ENCODE measurements around the gene SORCS1.
"Not testable (repeated sequence)": the region's sequence is repeated elsewhere in the genome, so short reads cannot be mapped to it uniquely, and the experiment has no call there.

Gene SORCS1

DNA sequence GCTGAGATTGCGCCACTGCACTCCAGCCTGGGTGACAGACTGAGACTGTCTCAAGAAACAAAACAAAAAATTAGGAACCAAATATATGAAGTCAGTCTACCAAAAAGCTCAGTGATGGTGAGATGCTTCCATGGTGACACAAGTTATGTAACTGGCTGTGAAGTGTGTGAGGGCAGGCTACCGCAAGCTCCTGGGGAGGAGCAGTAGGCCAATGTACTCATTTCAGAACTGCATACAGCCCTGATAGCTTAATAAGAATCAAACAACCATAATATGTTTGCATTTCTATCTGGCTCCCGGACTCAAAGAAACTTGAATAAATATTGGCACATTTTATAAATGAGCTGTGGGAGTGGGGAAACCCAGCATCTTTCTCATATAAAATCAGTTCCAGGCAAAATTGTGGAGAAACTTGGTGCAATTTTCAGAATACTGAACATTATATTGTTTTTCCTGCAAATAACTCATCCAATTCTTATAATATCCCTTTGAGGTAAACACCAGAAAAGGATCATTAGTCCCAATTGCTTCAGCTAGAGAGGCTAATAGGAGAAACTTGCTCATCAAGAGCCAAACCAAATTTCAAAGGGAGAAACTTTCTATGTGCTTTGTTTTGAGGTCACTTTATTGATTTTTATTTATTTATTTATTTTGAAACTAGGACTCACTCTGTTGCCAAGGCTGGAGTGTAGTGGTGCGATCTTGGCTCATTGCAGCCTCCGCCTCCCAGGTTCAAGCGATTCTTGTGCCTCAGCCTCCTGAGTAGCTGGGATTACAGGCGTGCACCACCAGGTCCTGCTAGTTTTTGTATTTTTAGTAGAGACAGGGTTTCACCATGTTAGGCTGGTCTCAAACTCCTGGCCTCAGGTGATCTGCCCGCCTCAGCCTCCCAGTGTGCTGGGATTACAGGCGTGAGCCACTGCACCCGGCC, 127.0 kb downstream of the SORCS1 start:
- DNase-seq, result no peak

DNA sequence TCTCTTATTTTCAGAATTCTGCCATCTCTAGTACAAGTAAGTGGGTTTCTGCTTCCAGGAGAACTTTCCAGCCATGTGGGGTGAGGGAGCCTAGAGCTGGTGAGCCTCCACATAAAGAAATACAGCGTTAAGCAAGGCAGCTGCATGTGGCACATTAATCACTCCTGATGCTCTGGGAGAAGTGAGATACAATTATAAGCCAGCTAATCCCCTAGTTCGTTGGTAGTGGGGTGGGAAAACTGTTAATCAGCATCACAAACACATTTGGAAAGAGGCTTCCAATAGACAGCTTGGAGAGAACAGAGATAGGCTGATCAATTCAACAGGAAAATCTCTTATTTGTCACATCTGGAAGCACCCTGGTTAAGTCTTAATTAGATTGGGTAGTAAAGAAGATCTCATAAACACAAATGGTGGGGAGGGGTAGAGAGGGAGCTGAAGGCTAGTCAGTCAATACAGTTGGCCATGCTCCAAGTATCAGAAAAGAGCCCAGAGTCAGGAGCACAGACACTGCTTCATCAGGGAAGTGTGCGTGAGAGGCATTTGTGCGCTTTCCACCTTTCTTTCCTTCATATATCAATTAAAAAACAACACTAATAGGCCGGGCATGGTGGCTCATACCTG, 130.6 kb downstream of the SORCS1 start:
- no peak for DNase-seq

DNA sequence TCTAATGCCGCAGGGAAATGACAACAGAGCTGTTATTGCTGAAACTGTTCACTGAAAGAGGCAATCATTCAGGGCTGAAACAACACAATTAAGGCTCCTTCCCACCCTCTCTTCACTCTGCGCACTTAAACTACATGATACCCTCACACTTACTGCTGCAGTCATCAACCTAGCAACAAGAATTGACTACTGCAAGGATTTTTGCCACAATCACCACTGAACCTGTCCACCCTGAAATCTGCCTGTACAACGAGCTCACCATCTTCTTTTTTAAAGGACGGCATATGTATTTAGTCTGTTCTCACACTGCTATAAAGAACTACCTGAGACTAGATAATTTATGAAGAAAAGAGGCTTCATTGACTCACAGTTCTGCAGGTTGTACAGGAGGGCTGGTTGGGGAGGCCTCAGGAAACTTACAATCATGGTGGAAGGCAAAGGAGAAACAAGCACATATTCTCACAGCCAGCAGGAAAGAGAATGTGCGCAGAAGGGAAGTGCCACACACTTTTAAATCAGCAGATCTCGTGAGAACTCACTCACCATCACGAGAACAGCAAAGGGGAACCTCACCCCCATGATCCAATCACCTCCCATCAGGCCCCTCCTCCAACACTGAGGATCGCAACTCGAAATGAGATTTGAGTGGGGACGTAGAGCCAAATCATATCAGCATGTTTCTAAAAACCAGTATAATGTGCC, 131.7 kb downstream of the SORCS1 start:
- DNase-seq, result no peak

DNA sequence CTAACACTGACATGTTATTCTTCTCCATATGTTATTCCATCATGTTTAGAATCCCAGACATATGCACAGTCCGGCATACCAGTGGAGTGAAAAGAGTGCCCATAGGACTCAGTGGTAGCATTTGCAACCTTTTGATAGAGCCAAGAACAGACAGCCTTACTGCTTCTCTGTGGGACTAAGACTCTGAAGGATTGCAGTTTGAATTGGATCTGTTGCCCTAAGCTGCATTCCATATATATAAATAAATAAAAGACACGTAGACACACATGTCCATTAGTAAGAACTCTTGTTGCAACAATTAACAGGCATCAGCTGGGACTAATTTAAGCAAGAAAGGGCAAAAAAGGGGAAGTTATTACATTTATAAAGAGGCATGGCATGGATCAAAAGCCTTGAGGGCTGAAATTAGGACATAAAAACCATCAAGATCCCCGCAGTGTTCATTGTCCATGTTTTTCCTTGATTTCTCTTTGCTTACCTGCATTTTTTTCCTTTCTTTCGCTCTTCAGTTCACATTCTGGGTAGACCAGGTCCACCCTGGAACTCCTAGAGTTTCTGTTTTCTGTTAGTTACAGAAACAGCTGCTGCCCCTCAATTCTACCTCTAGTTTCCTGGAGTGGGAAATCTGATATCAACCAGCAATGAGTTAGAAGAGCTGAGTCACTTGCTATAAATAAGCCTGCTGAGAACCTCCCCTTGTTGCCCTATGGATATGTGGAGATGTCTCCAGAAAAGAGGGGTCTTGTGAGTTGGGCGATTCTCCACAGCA, 132.4 kb downstream of the SORCS1 start:
- no peak for DNase-seq

DNA sequence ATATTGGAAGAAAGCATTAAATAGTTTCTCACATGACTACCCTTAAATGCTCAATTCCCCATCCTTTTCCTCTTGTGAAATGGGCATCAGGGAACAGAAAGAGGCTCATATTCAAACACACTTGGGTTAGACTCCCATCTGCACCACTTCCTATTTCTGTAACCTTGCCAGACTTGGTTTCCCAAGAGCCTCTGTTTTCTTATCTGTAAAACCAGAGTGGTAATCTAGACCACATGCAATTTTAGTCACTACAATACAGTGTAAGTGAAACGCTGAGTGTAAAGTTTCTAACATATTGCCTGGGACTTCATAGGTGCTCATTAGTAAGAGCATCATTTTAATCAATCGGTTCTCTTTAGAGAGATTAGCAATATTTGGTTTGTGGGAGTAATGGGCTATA, 136.3 kb downstream of the SORCS1 start:
- DNase-seq, result no peak

DNA sequence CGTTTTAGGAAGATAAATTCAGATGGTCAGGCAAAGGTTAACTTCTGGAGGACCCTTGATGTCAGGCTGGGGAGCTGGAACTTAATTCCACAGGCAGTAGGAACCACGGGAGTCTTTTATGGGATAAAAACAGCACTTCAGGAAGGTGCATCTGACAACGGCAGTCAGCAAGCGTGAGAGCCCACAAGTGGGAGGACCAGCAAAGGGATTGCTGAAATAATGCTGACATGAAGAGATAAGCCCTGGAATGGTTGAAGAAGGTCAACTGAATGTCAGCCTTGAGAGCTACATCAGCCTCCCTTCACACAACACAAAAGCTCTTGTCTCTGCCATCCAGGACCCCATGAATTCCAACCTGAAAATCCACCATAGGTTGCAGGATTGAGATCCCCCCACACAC, 138.8 kb downstream of the SORCS1 start:
- no peak for DNase-seq

DNA sequence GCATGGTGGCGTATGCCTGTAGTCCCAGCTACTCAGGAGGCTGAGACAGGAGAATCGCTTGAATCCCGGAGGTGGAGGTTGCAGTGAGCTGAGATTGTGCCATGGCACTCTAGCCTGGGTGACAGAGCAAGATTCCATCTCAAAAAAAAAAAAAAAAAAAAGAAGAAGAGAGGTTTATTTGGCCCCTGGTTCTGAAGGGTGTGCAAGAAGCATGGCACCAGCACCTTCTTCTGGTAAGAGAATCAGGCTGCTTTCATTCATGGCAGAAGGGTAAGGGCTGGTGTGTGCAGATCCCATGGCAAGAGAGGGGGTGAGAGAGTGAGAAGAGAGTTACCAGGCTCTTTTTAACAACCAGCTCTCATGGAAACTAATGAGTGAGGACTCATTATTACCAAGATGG, 140.5 kb downstream of the SORCS1 start:
- DNase-seq, result not testable (repeated sequence)

DNA sequence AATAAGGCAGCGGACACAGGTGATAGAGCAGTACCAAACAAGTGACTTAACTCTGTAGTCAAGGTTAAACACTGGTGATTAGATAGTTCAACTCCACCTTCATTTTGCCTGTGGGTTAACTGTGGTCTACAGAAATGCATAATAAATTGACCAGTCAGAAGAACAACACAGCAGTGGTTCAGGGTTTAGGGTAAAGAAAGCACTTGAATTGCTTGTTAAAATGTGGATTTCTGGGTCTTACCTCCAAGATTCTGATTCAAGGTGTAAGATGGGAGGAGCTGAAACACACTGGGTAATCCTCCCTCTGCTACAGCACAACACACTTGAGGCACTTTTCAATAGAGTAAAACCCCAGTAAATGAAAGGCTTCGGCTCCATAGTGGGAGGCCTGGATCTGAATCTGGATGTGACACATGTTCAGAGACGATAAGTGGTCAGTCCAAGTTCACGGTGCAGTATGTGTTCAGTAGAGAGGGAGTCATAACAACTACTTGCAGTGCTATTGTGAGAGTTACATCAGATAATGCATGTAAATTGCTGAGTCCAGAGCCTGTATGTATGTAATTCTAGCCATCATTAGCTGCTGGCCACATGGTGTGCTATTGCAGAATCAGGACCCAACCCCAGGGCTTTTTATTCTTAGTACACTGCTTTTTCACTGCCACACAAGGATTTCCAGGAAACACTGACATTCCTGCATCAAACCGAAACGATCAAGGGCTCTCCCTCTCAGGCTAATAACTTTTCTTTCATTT, 141.7 kb downstream of the SORCS1 start:
- no peak for DNase-seq

DNA sequence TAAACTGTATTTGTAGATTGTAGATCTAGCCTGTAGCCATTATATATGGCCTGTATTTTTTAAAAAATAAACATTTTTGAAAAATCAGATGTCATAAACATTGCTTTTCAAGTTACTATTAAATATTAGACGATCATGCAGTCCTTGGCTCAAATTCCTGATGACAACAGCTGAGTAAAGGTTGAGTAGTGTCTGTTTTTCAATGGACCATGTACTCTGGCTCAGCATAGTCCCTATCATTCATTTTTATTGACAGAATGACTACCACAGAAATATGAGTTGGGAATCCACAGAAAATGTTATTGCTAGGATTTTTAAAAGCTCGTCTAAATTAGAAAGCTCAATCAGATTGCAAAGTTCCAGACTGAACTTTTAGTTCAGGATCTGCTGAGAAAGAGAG, 145.4 kb downstream of the SORCS1 start:
- DNase-seq, result no peak

DNA sequence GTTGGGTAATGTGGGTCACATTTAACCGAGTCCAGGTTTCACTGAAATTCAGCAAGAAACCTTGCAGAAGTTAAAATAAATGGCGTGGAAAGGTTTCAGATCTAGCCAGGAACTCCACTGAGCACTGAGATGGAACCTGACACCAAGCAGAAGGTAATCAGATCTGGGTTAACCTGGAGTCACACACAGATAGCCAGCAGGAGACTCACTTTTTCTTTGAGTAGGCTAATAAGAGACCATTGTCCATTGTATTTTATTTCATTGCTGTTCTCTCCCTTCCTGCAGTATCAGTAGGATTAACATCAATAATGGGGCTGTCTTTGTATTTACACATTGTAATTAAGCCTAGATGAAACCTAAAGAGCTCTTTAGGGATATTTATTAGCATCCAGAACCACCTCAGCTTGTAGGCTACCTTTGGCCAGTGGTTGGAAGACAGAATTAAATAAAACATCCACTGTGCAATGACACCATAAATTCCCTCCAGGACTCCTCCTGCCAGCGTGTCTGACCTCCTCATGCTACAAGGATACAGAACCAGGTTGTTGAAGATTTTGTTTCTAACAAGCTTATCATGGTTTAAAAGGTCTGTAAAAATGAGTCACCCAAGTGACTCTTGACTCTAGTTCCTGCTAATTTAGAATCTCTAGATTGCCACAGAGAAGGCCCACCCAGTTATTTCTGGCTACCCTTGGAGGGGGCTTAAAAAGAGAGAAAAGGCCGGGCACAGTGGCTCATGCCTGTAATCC, 151.1 kb downstream of the SORCS1 start:
- DNase-seq, result no peak

DNA sequence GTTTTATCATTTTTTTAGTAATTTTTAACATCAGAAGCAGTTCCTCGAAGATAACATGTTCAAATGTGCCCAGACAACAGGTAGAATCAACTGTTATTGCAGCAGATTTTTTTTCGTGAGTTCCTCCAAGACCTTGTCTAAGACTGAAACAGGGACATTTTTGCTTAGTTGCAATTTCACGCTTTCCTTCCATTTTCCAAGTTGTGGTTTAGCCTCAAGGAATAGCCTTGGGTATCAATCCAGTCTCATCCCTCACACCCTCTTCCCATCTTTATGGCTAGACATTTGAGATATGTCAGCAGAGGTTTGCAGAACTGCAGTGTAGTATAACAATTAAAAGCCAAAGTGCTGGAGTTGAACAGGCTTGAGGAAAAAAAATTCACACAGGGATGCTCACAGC, 152.5 kb downstream of the SORCS1 start:
- DNase-seq, result no peak

DNA sequence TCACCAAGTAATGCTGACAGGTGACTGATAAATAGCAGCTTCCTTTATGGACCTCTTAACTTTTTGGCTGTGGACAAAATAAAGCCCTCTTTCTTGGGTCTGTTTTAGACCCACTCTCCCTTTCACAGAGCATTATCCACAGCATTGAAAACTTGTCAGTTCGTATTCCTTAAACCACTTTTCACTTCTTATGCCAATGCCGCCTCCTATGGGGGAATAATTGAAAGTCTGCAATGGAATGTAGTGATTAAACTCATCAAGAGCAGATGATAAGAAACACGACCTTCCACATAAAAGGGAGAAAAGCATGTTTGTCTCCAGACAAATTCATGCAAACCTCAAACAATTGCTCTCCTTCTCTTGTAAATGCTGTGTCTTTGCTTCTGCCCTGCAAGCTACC, 153.4 kb downstream of the SORCS1 start:
- DNase-seq, result no peak

DNA sequence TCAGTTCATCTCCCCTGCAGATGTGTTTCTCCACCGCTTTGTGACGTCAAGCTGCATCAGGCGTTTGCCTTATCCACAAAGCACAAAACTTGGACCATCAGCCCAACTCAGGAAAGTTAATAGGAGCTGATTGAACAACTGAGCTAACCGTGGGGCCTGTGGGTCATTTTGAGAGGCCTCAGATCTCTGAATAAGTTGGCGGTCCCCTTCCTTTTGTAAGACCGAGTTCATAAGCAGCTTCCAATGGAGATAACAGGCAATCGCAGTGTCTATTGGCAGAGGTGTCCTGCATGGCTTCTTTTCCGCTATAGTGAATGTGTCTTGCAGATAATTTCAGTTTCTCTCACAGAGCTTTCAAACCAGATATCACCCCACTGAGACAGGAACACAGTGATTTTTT, 154.0 kb downstream of the SORCS1 start:
- DNase-seq, result no peak

DNA sequence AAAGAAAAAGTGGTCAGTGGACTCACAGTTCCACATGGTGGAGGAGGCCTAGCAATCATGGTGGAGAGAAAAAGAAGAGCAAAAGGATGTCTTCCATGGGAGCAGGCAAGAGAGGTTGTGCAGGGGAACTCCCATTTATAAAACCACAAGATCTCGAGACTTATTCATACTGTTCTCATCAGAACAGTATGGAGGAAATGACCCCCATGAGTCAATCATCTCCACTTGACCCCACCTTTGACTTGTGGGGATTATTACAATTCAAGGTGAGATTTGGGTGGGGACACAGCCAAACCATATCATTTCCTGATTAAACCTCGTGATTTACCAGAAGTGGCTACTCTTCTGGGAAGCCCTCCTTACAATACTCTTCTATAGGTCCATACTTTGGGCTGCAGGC, 160.1 kb downstream of the SORCS1 start:
- no peak for DNase-seq

DNA sequence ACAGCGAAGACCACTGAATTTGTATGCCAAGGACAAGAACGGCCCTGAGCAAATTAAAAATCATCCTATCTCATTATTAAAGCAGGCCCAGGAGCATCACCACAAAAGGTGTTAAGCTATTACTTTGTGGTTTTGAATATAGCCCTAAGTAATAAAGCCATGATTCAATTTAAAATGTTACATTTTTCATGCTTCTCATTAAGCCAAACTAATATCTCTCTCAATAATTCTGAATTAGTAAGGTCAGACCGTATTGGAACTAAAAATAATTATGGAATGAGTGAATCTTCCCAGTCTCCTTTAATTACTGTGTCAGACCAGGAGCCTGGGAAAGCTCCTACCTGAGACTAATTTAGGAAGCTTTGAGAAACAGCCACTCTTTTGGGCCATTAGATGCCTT, 162.4 kb downstream of the SORCS1 start:
- no peak for DNase-seq

DNA sequence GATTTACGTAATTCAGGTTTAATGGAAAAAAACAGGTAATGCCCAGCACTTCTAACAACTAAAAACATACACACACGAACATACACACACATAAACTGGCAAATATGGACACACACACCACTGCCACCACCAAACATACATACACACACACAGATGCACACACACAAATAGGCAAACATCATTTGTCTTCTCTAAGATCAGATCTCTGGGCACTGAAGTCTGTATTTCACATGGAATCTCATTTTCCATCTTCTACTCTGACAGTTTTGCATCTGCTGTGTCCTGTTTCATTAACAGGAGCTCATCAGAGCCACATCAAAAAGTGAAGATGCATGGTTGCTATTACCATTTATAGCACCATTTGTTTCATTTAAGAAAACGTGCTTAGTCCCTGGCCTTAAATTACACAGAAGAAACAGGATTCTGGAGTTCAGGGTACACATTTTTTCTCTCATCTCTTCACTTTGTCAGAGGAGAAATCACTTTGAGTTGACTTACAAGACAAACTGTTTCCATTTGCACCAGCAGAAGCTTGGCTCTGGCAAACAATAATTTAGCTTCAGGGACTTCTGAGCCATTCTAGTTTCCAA, 165.3 kb downstream of the SORCS1 start:
- DNase-seq, result no peak

DNA sequence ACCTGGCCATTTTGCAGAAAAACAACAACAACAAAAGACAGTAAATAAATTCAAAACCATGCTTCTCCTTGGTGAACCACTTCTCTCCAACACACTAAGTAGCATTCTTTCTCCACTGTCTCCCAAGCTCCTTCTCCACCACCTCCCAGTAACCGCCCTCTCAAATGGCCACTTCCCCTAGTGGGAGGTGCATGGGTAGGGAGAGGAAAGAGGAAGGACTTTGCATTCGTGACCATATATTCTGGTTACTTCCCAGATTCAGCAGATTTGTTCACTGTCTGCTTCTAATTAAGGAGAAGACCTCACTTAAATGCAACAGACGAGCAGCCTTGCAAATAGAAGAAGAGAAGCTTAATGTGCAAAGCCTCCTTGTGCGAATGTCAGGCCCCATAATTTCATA, 166.8 kb downstream of the SORCS1 start:
- peak; percentile 4 to 9 for DNase-seq

DNA sequence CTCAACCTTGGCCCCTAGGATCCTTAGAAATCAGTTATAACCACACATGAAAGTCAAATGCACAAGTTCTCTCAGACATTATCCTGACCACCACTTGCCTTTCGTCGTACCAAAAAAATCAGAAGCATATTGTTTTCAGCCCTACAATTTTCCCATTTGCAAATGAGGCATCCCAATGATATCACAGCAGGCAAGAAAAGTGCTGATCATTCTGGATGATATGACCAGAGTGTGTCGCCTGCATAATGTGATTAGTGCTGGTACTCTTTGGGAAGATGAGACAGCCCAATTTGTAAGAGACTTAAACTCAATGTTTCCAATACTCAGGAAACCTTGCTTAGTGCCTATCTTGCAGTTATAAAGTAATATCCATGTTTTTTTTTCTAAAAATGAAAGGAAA, 168.0 kb downstream of the SORCS1 start:
- DNase-seq, result no peak

DNA sequence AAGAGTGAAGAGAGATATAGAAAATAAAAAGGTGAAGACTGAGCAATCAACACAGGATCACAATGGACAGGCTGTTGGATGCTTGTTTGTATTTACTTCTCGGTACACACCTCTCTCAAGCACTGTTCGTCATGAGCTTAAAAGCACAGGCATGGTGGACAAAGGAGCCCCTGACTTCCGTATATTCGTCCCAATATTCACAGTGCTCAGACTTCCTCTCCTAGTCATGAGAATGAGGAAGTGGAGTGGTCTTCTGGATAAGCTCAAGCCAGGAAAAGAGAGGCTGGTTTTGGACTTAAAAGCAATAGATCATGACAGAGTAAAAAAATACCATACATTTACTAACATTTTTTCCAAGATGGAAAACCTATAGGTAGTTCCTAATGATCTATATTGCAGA, 172.5 kb downstream of the SORCS1 start:
- DNase-seq, result no peak

DNA sequence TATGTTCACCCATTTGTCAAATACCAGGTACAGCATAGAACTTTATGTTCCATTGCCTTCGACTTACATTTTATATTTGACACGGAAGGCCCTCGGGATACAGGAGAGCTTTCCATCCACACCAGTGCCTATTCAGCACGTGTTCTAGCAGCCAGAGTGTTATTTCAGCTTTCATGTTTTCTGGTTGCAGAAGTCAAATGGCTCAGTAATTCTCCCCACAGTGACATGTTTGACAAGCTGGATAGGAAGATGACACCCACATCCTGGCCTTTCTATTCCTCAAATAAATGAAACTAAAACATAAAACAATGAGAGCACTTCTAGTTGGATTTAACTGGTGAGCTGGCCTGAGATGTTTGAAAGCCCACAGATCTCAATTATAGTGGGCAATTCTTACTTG, 173.4 kb downstream of the SORCS1 start:
- DNase-seq, result no peak

DNA sequence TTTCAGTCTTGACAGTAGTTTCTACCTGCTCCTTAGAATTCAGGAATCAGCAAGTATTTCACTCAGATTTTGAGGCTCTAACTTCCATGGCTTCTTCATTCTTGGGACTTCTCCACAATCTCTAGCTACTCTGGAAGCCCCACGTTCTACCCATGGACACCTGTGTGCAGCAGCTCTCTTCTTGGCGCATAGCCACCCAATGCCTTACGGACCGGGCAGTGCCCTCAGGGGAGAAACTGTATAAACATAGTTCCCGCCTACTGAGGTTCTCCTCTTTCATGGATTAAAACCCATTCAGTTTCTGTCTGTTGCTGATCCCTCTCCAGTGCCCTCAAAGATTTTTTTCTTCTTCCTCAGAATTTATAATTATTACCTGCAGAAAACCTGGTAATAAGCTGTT, 177.1 kb downstream of the SORCS1 start:
- DNase-seq, result no peak
